HEK293 (cell line): ENCODE data around the gene RANGAP1.
A peak's percentile ranks its signal among the peaks of the same experiment; 100 is the strongest.

Experiments
- CTCF ChIA-PET: fragments of 350-600 bp; formaldehyde crosslinking; extraction: SDS; loops from one replicate; lab custom pipeline; 2021; ENCODE audit warnings: antibody characterized with exemption; lab: Yijun Ruan, JAX
- POLR2A ChIA-PET: fragments of 300-600 bp; formaldehyde crosslinking; extraction: SDS; loops from one replicate; lab custom pipeline; 2020; ENCODE audit warnings: antibody characterized with exemption, inconsistent platforms; lab: Yijun Ruan, JAX
- H3K27ac ChIP-seq: fragments of 200-500 bp; sonication (Bioruptor generic); 2 replicates; pipeline ENCODE4 v1.5.1; 2014; ENCODE audit warnings: low read depth, low read length, control low read depth, inconsistent platforms; ENCODE audit errors: extremely low read depth
- H3K36me3 ChIP-seq, 2 experiments: fragments of 200-500 bp in 1 of 2; sonication (Bioruptor generic) in 1 of 2; 1 replicate in 1 of 2; 2 replicates in 1 of 2; pipeline ENCODE4 v1.5.1; 2014 to 2017; ENCODE audit warnings: inconsistent platforms in 2 of 2, low read length in 2 of 2; ENCODE audit not compliant: control insufficient read depth in 2 of 2, insufficient read depth in 1 of 2
- H3K4me1 ChIP-seq: fragments of 200-500 bp; sonication (Bioruptor generic); 2 replicates; pipeline ENCODE4 v1.5.1; 2014; ENCODE audit warnings: mild to moderate bottlenecking, low read length, inconsistent platforms; ENCODE audit not compliant: control insufficient read depth, insufficient read depth
- H3K4me3 ChIP-seq: 2 replicates; pipeline ENCODE4 v1.5.1; 2011; ENCODE audit warnings: low read depth, mild to moderate bottlenecking, control low read depth, low read length, moderate library complexity
- H3K9me3 ChIP-seq: fragments of 200-500 bp; sonication (Bioruptor generic); 2 replicates; pipeline ENCODE4 v1.5.1; 2014; ENCODE audit warnings: low read depth, low read length, inconsistent platforms; ENCODE audit not compliant: control insufficient read depth, insufficient read depth
- HOXA7 ChIP-seq: sonication (generic); formaldehyde crosslinking; IDR thresholded peaks from 2 replicates; pipeline ENCODE4 v1.8.1; 2022; ENCODE audit warnings: missing genetic modification reagents, borderline replicate concordance
- HOXC10 ChIP-seq: sonication (generic); formaldehyde crosslinking; IDR thresholded peaks from 2 replicates; pipeline ENCODE4 v1.8.1; 2023; ENCODE audit warnings: mild to moderate bottlenecking, missing genetic modification reagents
- KLF10 ChIP-seq: fragments of 450-650 bp; IDR thresholded peaks from 2 replicates; pipeline ENCODE4 v1.5.1; 2018; ENCODE audit warnings: missing biosample characterization, mild to moderate bottlenecking, missing genetic modification characterization
- SCRT1 ChIP-seq: fragments of 450-650 bp; formaldehyde crosslinking; IDR thresholded peaks from 2 replicates; pipeline ENCODE4 v1.5.1; 2016; ENCODE audit warnings: missing biosample characterization, missing genetic modification characterization, borderline replicate concordance
- TCF7L2 ChIP-seq: IDR thresholded peaks from 2 replicates; pipeline ENCODE4 v1.6.1; 2011; ENCODE audit warnings: low read depth, mild to moderate bottlenecking, inconsistent platforms, low read length, moderate library complexity, borderline replicate concordance
- YY2 ChIP-seq: fragments of 450-650 bp; formaldehyde crosslinking; IDR thresholded peaks from 2 replicates; pipeline ENCODE4 v1.5.1; 2016; ENCODE audit warnings: missing biosample characterization, missing genetic modification characterization
- ZBTB21 ChIP-seq: fragments of 450-650 bp; formaldehyde crosslinking; IDR thresholded peaks from 2 replicates; pipeline ENCODE4 v1.5.1; 2017; ENCODE audit warnings: missing biosample characterization, missing genetic modification characterization
- ZEB2 ChIP-seq: fragments of 450-650 bp; formaldehyde crosslinking; IDR thresholded peaks from 2 replicates; pipeline ENCODE4 v1.5.1; 2016; ENCODE audit warnings: missing biosample characterization, missing genetic modification characterization
- ZNF114 ChIP-seq: fragments of 450-650 bp; formaldehyde crosslinking; IDR thresholded peaks from 2 replicates; pipeline ENCODE4 v1.5.0; 2017; ENCODE audit warnings: missing biosample characterization, missing genetic modification characterization
- ZNF121 ChIP-seq: fragments of 450-650 bp; formaldehyde crosslinking; IDR thresholded peaks from 2 replicates; pipeline ENCODE4 v1.5.1; 2016; ENCODE audit warnings: missing biosample characterization, missing genetic modification characterization
- ZNF138 ChIP-seq: fragments of 450-650 bp; formaldehyde crosslinking; IDR thresholded peaks from 2 replicates; pipeline ENCODE4 v1.5.1; 2016; ENCODE audit warnings: missing biosample characterization, missing genetic modification characterization, borderline replicate concordance
- ZNF155 ChIP-seq: fragments of 450-650 bp; formaldehyde crosslinking; IDR thresholded peaks from 2 replicates; pipeline ENCODE4 v1.5.1; 2016; ENCODE audit warnings: missing biosample characterization, missing genetic modification characterization
- ZNF184 ChIP-seq: fragments of 450-650 bp; IDR thresholded peaks from 2 replicates; pipeline ENCODE4 v1.5.1; 2018; ENCODE audit warnings: missing biosample characterization, mild to moderate bottlenecking, missing genetic modification characterization
- ZNF223 ChIP-seq: fragments of 450-650 bp; formaldehyde crosslinking; IDR thresholded peaks from 2 replicates; pipeline ENCODE4 v1.5.1; 2016; ENCODE audit warnings: missing biosample characterization, missing genetic modification characterization
- ZNF292 ChIP-seq: fragments of 450-650 bp; formaldehyde crosslinking; IDR thresholded peaks from 2 replicates; pipeline ENCODE4 v1.5.1; 2016; ENCODE audit warnings: low read depth, missing biosample characterization, missing genetic modification characterization, borderline replicate concordance
- ZNF37A ChIP-seq: fragments of 450-650 bp; IDR thresholded peaks from 2 replicates; pipeline ENCODE4 v1.5.1; 2018; ENCODE audit warnings: missing biosample characterization, missing genetic modification characterization
- ZNF423 ChIP-seq: fragments of 450-650 bp; formaldehyde crosslinking; IDR thresholded peaks from 2 replicates; pipeline ENCODE4 v1.5.1; 2016; ENCODE audit warnings: missing biosample characterization, missing genetic modification characterization
- ZNF544 ChIP-seq: fragments of 450-650 bp; formaldehyde crosslinking; IDR thresholded peaks from 2 replicates; pipeline ENCODE4 v1.5.0; 2017; ENCODE audit warnings: missing biosample characterization, missing genetic modification characterization
- ZNF549 ChIP-seq: fragments of 450-650 bp; IDR thresholded peaks from 2 replicates; pipeline ENCODE4 v1.5.1; 2018; ENCODE audit warnings: missing biosample characterization, missing genetic modification characterization, mild to moderate bottlenecking, inconsistent platforms, moderate library complexity
- ZNF560 ChIP-seq: fragments of 450-650 bp; formaldehyde crosslinking; IDR thresholded peaks from 2 replicates; pipeline ENCODE4 v1.5.1; 2017; ENCODE audit warnings: missing biosample characterization, missing genetic modification characterization, borderline replicate concordance
- ZNF571 ChIP-seq: fragments of 450-650 bp; formaldehyde crosslinking; IDR thresholded peaks from 2 replicates; pipeline ENCODE4 v1.5.0; 2017; ENCODE audit warnings: missing biosample characterization, missing genetic modification characterization
- ZNF660 ChIP-seq: fragments of 450-650 bp; IDR thresholded peaks from 2 replicates; pipeline ENCODE4 v1.5.1; 2018; ENCODE audit warnings: missing biosample characterization, mild to moderate bottlenecking, missing genetic modification characterization
- ZNF768 ChIP-seq: fragments of 450-650 bp; formaldehyde crosslinking; IDR thresholded peaks from 2 replicates; pipeline ENCODE4 v1.5.1; 2018; ENCODE audit warnings: missing biosample characterization, mild to moderate bottlenecking, missing genetic modification characterization
- ZNF837 ChIP-seq: fragments of 450-650 bp; formaldehyde crosslinking; IDR thresholded peaks from 2 replicates; pipeline ENCODE4 v1.5.1; 2016; ENCODE audit warnings: missing biosample characterization, missing genetic modification characterization
- ZSCAN30 ChIP-seq: fragments of 450-650 bp; IDR thresholded peaks from 2 replicates; pipeline ENCODE4 v1.5.1; 2018; ENCODE audit warnings: missing biosample characterization, mild to moderate bottlenecking, missing genetic modification characterization, moderate library complexity
- TF ChIP-seq, protein P1 (sequence below): fragments of 450-650 bp; formaldehyde crosslinking; IDR thresholded peaks from 2 replicates; pipeline ENCODE4 v1.5.1; 2016; ENCODE audit warnings: missing biosample characterization, missing genetic modification characterization
- TF ChIP-seq, protein P2 (sequence below): fragments of 450-650 bp; formaldehyde crosslinking; IDR thresholded peaks from 2 replicates; pipeline ENCODE4 v1.5.1; 2016; ENCODE audit warnings: missing biosample characterization, missing genetic modification characterization
- TF ChIP-seq, protein P3 (sequence below): fragments of 450-650 bp; IDR thresholded peaks from 2 replicates; pipeline ENCODE4 v1.5.1; 2018; ENCODE audit warnings: missing biosample characterization, missing genetic modification characterization
- TF ChIP-seq, protein P4 (sequence below): fragments of 450-650 bp; IDR thresholded peaks from 2 replicates; pipeline ENCODE4 v1.5.1; 2018; ENCODE audit warnings: missing biosample characterization, mild to moderate bottlenecking, missing genetic modification characterization

Gene RANGAP1

DNA sequence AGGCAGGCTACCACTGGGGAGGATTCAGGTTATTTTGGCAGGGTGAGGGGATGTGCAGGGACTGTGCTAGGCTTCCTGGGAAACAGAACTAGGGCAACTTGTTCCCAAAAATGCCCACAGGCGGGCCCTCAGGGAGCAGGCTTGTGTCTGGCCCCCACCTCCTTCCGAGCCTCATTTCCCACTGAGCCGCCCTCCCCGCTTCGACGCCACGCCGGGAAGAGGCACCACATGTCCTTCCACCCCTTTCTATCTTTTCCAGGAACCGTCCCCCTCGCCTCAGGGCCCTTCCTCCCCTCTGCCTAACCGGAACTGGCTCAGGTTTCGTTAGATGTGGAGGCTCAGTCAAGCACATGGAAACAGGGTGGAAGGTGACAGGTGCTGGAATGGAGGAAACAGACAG lies 35.9 kb downstream of the RANGAP1 start:
- Histone ChIP-seq H3K4me3 (no peak overlapping the region), H3K9me3 (no peaks in the 10 kb centered on the region), H3K36me3 (peaks cover 53 to 96% of the 10 kb centered on the region in 2 experiments; a peak in 2 of 3 replicates), H3K27ac (no peak overlapping the region), H3K4me1 (no peaks in the 10 kb centered on the region)
- TF ChIP-seq, protein P1, sequence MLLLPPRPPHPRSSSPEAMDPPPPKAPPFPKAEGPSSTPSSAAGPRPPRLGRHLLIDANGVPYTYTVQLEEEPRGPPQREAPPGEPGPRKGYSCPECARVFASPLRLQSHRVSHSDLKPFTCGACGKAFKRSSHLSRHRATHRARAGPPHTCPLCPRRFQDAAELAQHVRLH = no peak
- no peak for TF ChIP-seq ZEB2
- TF ChIP-seq ZNF114 (tag by site-specific recombination) = no peak
- TF ChIP-seq, protein P2, sequence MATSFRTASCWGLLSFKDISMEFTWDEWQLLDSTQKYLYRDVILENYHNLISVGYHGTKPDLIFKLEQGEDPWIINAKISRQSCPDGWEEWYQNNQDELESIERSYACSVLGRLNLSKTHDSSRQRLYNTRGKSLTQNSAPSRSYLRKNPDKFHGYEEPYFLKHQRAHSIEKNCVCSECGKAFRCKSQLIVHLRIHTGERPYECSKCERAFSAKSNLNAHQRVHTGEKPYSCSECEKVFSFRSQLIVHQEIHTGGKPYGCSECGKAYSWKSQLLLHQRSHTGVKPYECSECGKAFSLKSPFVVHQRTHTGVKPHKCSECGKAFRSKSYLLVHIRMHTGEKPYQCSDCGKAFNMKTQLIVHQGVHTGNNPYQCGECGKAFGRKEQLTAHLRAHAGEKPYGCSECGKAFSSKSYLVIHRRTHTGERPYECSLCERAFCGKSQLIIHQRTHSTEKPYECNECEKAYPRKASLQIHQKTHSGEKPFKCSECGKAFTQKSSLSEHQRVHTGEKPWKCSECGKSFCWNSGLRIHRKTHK = no peak
- TF ChIP-seq ZNF292 (tag by site-specific recombination) = no peak
- no peak for TF ChIP-seq ZNF571 (tag by site-specific recombination)
- TF ChIP-seq SCRT1 (tag by site-specific recombination) = no peak
- no peak for TF ChIP-seq ZNF138 (tag by site-specific recombination)
- no peak for TF ChIP-seq ZNF184 (tag by site-specific recombination)
- TF ChIP-seq ZNF544 (tag by site-specific recombination) = no peak
- no peak for TF ChIP-seq YY2 (tag by site-specific recombination)
- no peak for TF ChIP-seq HOXC10
- ChIA-PET POLR2A (no interaction called here), CTCF (no interaction called here)

DNA sequence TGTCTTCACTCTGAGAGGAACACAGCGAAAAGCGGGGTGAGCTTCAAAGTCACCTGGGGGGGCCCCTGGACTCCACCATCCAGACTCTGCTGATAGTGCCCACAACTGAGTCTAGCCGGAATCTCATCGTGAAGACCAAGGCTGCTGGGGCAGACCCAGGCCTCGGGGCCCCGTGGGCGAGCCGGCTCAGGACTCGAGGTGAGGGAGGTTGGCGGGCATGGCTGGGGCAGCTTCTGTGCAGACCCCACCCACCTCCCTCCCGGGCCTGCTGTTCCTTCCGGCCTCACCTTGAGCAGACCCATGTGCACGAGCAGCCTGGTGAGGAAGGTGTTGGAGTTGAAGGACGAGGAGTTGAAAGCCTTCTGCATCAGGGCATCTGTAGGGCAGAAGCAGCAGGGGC lies 36.5 kb downstream of the RANGAP1 start:
- POLR2A ChIA-PET = no interaction called here
- TF ChIP-seq HOXC10 (0 out of 2 replicates have a peak, but pooled peaks have one; percentile 60), ZNF768 (tag by site-specific recombination) (no peak)
- Histone ChIP-seq H3K4me3 (no peak overlapping the region), H3K9me3 (no peaks in the 10 kb centered on the region), H3K36me3 (peaks cover 48 to 92% of the 10 kb centered on the region in 2 experiments; a peak in 2 of 3 replicates), H3K27ac (peak overlapping the region; percentile 17; the same call in 1 of the 2 replicates), H3K4me1 (no peaks in the 10 kb centered on the region)
- CTCF ChIA-PET = no interaction called here

DNA sequence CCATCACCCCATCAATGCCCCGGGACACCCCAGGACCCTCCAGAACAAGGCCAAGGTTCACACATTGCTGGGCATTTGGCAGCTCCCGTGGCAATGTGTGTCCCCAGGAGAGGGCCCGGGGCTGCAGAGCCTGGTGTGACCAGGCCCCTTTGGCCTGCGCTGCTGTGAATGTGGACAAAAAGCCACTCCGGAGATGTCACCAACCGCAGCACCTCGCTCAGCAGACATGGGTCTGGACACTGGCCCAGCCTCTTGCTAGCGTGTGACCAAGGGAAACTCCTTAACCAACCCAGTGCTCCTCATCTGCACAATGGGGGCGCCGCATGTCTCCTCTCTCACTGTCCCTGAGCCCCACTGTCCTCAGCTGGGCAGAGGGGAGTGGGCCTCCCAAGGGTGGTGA lies 37.2 kb downstream of the RANGAP1 start:
- no peak overlapping the region for H3K27ac ChIP-seq
- H3K4me3 ChIP-seq = no peak overlapping the region
- ChIA-PET CTCF (interaction anchor here (0.7 kb wide), 1 partner anchor 23 kb away, joined by 5 read pairs; no protein-coding TSS in a partner anchor), POLR2A (no interaction called here)
- H3K9me3 ChIP-seq = no peaks in the 10 kb centered on the region
- no peaks in the 10 kb centered on the region for H3K4me1 ChIP-seq
- H3K36me3 ChIP-seq = peaks cover 42 to 85% of the 10 kb centered on the region in 2 experiments; a peak in 2 of 3 replicates
- TF ChIP-seq KLF10 (no peak), ZNF837 (tag by site-specific recombination) (no peak), HOXA7 (CRISPR knock-in tag) (no peak), ZNF223 (tag by site-specific recombination) (no peak), ZNF423 (tag by site-specific recombination) (no peak), TCF7L2 (no peak), ZNF560 (no peak), ZBTB21 (tag by site-specific recombination) (no peak), ZNF121 (no peak), ZNF549 (tag by site-specific recombination) (no peak), ZNF155 (tag by site-specific recombination) (no peak), ZNF37A (tag by site-specific recombination) (no peak), ZSCAN30 (no peak), ZNF660 (tag by site-specific recombination) (no peak)
- TF ChIP-seq, protein P3, sequence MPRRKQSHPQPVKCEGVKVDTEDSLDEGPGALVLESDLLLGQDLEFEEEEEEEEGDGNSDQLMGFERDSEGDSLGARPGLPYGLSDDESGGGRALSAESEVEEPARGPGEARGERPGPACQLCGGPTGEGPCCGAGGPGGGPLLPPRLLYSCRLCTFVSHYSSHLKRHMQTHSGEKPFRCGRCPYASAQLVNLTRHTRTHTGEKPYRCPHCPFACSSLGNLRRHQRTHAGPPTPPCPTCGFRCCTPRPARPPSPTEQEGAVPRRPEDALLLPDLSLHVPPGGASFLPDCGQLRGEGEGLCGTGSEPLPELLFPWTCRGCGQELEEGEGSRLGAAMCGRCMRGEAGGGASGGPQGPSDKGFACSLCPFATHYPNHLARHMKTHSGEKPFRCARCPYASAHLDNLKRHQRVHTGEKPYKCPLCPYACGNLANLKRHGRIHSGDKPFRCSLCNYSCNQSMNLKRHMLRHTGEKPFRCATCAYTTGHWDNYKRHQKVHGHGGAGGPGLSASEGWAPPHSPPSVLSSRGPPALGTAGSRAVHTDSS (tag by site-specific recombination) = no peak
- TF ChIP-seq, protein P4, sequence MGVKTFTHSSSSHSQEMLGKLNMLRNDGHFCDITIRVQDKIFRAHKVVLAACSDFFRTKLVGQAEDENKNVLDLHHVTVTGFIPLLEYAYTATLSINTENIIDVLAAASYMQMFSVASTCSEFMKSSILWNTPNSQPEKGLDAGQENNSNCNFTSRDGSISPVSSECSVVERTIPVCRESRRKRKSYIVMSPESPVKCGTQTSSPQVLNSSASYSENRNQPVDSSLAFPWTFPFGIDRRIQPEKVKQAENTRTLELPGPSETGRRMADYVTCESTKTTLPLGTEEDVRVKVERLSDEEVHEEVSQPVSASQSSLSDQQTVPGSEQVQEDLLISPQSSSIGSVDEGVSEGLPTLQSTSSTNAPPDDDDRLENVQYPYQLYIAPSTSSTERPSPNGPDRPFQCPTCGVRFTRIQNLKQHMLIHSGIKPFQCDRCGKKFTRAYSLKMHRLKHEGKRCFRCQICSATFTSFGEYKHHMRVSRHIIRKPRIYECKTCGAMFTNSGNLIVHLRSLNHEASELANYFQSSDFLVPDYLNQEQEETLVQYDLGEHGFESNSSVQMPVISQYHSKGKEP (tag by site-specific recombination) = no peak
